IPS DF 4.7 (cell line): ENCODE results near the gene TSSK3.
"Not testable (repeated sequence)": the region's sequence is repeated elsewhere in the genome, so short reads cannot be mapped to it uniquely, and the experiment has no call there.

Experiments
- DNase-seq: peaks from one replicate; pipeline ENCODE4 v3.0.0-alpha.2; 2013; ENCODE audit warnings: low spot score; ENCODE audit errors: extremely low read depth

Gene TSSK3

DNA sequence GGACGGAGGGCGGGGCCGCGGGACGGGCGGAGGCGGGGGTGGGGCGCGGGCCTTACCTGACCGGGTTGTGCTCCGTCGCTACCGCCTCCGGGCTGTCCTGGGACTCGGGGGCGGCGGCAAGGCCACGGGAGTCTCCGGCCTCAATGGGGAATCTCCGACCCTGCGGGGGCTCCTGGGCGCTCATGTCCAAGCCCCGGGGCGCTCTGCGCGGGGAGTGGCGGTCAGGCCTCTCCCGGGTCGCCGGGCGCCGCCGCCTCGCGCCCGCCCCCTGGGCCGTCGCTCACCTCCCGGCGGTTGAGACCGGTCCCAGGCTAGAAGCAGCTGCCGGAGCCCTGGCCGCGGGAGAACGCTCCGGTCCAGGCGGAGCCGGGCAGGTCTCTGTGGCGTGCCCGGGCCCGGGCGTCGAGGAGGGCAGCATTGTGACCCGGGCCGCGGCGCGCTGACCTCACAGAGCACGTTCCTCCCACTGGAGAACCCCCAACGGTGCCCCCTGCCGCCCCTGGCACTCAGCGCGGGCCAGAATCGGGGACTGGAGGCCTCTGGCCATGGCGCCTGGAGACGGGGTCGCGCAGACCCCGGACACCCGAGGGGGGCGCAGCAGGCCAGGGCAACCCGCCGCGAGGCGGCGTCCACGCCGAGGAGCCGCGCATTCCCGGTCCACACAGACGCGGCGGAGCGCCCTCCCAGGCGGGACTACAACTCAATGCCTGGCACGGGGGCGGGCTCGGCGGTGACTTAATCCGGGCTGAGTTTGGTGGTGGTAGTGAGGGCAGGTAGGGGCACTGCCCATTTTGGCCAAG is 465 bp upstream of the TSSK3 start:
- no peak for DNase-seq

DNA sequence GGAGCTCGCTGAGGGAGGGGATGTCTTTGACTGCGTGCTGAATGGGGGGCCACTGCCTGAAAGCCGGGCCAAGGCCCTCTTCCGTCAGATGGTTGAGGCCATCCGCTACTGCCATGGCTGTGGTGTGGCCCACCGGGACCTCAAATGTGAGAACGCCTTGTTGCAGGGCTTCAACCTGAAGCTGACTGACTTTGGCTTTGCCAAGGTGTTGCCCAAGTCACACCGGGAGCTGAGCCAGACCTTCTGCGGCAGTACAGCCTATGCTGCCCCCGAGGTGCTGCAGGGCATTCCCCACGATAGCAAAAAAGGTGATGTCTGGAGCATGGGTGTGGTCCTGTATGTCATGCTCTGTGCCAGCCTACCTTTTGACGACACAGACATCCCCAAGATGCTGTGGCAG is 1.4 kb downstream of the TSSK3 start:
- DNase-seq: no peak

DNA sequence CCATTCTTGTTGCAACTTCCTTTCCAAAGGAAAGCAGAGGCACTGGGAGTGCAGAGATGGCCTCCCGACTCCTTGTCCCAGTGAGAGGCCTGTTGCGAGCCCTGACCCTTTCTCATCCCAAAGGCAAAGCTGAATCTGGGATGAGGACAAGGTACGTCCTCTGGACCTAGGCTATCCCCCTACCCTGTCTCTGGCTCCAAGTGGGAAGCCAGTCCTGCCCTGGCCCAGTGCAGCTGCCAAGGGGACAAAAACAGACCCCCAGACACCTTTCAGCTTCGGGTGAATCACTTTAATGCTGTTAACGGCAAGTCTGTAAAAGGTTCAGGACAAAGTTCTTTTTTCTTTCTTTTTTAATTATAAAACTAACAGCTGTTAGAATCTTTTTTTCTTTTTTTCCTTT is 2.5 kb downstream of the TSSK3 start:
- DNase-seq: no peak

DNA sequence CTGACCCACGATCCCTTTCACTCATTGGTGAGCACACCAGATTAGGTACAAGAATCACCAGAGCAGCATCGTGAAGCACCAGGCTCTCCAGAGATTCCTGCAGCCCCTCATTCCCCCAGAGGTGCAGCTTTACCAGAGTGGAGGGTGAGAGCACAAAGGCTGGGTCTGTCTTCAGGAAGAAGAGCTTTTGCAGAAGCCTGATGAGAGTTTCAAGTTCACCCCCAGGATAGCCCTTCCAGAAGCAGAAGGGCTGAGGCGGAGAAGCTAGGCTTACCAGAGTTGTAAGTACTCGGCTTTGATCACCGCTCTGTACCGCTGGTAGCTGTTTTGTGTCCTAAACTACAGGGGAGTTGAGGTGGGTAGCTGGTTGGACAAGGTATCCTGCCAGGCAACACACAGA is 3.1 kb downstream of the TSSK3 start:
- DNase-seq: no peak

DNA sequence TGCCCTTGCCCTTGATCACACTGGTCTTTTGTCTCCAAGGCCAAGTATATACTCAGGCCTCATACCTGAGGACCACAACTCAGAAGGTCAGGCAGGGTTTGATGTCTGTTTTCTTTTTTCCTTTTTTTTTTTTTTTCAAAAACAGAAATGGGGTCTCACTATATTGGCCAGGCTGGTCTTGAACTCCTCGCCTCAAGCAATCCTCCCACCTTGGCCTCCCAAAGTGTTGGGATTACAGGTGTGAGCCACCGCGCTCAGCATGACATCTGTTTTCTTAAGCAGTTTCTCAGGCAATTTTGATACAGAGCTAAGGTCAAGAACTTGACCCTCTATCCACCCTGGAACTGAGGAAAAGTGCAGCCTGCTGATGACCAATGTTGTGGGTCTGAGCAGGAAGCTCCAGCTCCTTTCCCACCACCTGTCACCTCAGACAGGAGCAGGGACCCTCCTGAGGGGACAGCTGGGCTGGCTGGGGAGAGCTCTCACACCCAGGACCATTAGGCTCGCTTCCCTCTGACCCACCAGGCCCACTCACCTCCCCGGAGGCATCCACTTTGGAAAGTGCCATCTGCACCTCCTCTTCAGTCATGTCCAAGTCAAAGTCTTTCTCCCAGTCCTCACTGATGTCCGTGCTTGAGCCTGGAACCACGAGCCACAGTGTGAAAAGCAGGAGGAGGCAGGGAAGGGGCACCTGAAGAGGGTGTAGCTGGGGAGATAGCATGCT is 5.7 kb downstream of the TSSK3 start:
- DNase-seq: no peak

DNA sequence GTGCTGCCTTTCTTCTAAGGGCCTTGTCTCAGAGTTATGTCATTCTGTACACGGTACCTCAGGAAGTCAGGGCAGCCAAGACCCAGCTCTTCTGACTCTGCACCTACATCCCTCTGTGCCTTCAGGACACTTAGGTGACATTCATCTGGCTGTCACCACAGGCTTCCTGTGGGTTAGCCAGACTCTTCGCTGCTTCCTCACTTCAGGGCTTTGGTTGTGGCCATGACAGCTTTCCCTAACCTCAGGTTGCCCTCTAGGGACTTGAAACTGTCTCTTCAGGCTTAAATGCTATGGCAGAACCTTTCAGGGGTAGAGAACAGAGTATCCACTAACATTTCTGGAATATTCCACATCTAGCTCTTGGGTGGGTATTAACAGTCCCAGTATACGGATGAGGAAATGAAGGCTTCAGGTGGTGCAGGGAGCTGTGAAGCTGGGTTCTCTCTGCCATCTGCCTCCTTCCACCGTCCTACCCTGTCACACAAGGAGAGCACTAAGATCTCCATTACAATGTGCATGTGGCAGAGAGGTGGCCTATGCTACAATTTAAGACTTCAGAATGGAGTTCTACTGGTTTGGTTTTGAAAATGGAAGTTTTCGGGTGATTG is 9.9 kb downstream of the TSSK3 start:
- no peak for DNase-seq

DNA sequence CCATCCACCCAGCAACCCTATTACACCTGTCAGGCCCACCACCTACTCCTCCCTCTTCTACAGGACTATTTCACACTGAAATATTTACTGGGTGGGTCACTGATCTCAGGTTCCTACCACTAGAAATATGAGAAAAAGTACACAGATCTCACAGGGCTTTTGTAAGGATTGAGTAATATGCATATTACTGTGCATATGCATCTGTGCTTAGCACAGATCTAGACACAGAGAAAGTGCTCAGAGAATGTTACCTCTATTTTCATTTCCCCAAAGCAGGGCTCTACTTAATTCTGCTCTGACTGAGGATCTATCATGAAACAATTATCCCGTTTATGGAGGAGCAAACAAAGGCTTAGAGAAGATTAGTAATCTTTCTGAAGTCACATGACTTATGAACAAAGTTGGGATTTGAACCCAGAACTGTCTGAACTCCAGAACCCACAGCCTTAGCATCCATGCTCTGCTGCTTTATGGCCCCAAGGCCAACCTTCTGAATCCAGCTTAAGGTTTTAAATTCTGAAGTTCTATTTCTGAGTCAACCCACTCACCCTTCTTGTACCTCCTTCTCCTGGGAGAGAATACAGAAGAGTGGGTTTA is 11.8 kb downstream of the TSSK3 start:
- no peak for DNase-seq

DNA sequence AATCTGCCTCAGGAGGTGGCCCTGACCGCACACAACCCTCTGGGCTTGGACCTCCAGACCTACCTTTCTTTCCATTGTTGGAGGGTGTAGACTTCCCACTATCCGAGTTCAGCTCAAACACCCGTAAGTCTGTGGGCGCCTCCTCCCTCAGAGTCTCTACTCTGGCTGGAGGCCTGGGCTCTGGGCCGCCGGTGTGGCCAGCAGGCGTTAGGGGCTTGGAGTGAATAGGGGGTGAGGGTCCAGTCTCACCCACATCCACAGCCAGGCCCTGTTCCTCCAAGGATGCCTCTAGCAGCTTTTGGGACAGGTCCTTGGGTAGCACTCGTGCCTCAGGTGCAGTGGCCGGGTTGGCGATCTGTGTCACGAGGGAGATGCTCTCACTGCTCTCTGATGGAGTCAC is 13.9 kb downstream of the TSSK3 start:
- DNase-seq: no peak

DNA sequence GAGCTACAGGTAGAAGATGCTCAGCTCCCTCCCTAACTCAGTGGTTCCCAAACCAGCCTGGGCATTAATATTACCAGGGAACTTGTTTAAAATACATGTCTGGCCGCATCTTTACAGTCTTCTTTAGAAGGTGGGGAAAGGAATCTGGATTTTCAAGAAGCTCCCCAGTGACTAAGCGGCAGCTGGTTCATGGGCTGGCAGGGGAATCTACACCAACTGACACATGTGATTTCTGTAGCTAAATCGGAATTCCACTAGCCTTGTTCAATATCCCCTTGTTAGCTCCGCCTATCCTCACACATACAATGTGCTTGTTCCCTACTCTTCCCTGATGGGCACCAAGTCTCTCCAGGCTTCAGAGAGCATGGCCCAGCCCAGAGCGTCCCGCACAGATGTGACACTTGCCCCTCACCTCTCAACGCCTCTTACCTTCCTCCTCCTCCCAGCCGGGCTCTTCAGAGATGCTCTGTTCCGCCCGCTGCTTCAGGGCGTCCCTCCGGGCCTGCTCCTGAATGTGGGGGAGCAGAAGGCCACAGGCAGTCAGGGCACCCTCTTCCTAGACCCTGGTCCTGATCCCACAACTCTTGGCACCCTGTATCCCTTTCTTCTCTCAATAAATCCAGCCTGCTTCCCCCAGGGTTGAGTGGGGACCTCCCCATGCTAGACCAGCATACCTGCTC is 15.3 kb downstream of the TSSK3 start:
- DNase-seq: no peak

DNA sequence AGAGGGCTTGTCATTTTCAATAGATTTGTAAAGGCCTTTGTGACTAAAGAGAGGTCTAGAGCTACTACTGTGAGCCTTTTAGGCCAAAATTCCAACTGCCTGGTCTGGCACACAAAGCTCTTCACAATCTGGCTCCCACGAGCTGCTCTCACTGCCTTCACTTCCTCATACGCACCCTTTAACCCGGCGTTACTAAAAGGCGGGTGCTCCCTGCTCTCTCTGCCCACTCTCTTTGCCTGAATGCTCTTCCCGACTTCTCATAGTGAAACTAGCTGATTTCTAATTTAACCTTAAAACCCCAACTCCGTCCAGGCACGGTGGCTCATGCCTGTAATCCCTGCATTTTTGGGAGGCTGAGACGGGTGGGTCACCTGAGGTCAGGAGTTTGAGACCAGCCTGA is 17.7 kb downstream of the TSSK3 start:
- no peak for DNase-seq

DNA sequence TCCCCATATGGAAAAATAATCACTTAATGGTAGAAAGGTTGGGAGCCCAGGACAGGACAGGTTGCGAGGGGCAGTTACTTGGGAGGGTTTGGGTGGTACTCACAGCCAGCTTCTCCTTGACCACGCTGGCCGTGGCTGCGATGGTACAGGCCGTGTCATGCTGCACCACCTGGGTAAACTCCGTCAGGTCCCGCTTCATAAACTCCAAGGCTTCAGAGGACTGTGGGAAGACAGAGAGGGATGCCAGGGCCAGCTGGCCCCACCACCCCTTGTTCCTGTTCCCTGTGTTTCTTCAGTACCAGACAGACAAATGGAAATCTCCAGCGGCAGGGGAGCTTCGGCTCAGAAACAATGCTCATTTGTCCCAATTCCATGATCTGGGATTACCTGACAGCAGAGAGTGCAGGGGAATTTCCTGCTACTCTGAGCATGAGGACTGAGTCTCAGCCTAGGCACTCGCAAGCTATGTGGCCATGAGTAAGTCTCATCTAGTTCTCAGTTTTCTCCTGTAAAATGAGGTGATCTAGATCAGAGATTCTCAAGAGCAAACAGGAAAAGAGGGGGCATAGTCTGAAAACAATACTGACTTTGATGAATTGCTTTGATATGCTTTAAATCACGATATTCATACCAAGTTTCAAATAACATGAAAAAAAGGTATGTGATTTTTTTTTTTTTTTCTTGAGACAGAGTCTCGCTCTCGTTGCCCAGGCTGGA is 24.5 kb downstream of the TSSK3 start:
- no peak for DNase-seq

DNA sequence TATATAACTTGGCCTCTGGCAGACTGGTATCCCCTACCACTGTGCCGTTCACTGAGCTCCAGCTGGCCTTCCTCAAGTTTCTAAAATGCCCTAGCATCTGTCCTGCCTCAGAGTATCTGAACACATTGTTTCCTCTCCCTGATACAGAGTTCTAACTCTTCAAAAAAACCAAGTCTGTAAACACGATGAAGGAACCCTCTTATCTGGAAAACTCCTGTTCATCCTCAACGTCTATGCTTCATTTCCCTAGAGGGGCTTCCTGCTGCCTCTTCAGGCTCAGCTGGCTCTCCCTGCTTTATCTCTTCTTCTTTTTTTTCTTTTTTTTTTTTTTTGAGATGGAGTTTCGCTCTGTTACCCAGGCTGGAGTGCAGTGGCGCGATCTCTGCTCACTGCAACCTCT is 26.3 kb downstream of the TSSK3 start:
- no peak for DNase-seq

DNA sequence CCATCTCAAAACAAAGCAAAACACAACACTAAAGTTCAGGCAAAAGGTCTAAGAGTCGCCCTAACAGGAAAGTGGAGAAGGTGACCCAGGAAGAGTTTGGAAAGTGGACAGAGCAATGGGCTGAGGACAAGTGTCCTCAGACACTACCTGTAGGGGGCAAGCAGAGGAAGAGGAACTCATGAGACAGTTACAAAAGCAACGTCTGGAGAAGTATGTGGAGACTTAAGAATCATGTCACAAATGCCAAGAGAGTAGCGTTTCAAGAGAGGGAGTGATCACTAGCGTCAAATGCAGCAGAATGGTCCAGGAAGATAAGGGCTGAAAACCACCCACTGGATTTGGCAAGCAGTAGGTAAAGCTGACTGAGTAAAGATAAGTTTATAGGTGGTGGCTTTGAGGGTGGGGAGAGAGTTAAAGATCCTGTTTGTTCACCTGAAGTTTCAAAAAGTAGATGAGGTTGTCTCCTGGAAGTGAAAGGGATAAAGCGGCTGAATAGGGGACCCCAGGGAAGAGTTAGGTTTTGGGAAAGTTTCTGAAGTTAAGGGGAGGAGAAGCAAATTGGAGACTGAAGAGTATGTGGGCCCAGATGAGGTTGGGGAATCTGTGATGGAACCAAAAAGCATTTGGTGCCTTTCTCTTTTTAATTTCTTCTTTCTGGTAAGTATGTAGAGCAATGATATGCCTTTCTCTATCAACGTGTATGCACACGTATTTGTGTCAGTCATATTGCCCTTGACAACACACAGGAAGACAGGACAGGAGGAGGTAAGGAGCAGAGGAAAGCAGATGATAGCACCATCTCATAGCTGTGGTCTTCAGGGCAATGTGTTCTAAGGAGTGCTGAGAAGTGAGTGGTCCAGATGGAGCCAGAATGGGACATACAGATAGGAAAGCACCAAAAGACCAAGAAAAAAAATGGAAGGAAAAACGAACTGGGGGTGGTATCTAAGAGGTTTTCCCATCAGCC is 28.8 kb downstream of the TSSK3 start:
- DNase-seq: no peak

DNA sequence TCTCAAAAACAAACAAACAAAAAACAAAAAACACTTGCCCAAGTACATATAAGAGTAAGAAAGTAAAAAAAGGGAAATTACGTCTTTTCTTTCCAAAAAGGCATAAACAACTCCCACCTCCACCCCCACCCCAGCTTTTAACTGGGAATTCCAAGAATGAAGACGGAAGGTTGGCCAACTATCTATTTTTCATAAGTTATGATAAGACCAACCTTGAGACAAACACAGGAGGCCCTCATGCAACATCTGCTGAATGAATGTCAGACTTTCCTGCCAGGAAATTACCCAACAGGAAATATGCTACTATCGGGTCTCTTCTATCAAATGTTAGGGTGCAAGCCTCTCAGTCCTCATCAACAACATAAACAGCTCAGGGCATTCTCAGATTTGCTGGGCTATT is 30.0 kb downstream of the TSSK3 start:
- DNase-seq: no peak

DNA sequence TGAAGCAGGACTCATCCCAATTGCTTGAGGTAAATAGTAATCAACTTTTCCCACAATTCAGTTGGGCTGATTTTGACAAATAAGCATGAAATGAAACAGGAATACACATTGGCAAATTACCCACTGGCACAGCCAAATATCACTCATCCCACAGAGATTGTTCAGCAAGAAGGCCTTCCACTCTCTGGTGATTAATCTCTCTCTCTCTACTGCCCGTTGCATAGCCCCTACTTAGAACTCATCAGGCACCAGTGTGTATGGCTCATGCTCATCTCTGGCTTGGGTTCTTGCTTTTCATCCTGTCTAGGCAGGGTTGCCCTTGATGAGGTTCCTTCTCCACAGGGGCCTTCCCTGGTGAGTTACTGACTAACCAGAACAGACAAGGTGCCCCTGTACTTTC is 30.8 kb downstream of the TSSK3 start:
- DNase-seq: no peak

DNA sequence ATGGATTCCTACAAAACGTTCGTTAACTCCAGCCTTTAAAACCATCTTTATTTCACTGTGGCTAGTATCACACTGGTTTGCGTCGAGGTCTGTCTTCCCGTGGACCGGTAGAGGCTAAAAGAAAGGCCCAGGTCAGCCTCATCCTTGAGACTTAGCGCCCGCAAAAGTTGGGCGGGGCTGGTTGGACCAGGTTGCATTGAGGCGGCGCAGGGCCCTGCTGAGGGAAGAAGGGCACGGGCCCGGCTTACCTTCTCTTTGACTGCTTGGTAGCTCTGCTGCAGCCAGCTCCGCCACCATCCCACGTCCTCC is 31.4 kb downstream of the TSSK3 start:
- DNase-seq: no peak

DNA sequence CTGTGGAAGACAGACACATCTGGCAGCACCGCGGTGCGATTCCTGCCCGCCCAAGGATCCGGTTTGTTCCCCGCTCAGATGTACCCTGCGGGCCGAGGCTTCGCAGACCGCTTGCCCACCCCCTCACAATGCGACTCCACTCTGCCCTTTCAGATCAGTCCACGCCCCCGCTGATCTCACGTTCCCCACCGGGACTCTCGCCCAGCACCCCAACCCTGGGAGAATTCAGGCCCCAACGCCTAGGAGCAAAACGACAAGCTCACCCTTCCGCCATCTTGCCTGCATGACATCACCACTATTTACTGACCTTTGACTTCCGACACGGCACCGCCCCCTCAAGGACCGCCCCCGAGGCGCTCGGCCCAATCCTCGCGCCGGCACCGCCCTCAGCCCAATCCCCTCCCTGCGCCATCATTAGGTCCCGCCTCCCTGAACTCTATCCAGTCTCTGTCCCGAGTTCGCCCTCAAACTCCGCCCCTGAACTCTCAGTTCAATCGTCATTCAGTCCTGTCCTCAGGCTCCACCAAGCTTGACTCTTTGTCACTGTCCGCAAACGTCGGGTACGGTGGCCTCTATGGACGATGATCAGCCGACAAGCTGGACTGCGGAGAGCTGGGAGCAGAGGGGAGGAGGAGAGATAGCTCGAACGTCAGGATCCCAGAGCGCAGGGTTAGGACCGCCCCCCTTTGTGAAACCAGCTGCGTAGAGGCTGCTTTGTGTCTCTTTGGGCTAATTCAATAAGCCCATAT is 32.0 kb downstream of the TSSK3 start, which contains the start of gene BSDC1:
Gene BSDC1, minus strand, starts transcription at position 301 of the 749 bp plus-strand sequence. Its CDS starts 27 bp downstream, at position 274.
- DNase-seq: peak; percentile 100

DNA sequence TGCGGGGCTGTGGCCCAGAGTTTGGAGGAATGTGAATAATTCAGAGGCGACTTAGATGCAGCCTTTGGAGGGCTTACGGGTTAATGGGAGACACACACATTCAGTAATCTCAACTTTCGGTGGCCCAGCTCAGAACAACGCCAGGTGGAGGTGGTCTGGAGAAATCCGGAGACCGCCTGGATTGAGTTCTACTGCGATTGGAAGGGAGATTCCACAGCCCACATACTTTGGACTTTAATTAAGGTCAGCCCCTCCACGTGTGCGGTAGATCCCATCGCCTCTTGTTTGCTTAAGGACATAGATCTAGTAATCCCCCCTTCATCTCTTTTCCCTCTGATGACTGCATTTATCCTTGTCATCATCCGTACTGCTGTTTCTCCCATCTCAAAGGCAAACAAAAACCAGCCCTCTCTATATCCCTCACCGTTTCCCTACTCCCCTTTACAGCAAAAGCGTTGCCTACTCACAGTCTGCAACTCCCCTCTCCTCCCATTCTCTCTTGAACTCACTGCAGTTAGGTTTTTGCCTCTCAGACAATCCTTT is 32.6 kb downstream of the TSSK3 start:
- DNase-seq: no peak

DNA sequence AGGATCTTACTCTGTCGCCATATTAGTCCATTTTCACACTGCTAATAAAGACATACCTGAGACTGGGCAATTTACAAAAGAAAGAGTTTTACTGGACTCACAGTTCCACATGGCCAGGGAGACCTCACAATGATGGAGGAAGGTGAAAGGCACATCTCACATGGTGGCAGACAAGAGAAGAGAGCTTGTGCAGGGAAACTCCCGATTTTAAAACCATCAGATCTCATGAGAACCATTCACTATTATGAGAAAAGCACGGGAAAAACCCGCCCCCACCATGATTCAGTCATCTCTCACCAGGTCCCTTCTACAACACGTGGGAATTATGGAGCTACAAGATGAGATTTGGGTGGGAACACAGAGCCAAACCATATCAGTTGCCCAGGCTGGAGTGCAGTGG is 34.2 kb downstream of the TSSK3 start:
- not testable (repeated sequence) for DNase-seq
